HG03064 (cell line): Measurements from ENCODE around the gene NTRK2.

Experiments used
- ATAC-seq: cut with Tn5 transposase; IDR thresholded peaks from one replicate; pipeline ENCODE4 v1.9.1; 2021; ENCODE audit warnings: low read depth; ENCODE audit not compliant: unreplicated experiment

The NTRK2 gene

GRCh38 chr9:84845956-84846900 is 176.7 kb downstream of the NTRK2 start:
- no peak for ATAC-seq

GRCh38 chr9:84846906-84847305 is 177.4 kb downstream of the NTRK2 start:
- ATAC-seq = no peak

GRCh38 chr9:84849049-84849448 is 179.5 kb downstream of the NTRK2 start:
- ATAC-seq = no peak

GRCh38 chr9:84850830-84851392 is 181.4 kb downstream of the NTRK2 start:
- ATAC-seq = no peak

- no peak for ATAC-seq
These were observed 182.5 kb downstream of the NTRK2 start for GRCh38 chr9:84851935-84852585.

GRCh38 chr9:84852617-84853301 is 183.2 kb downstream of the NTRK2 start:
- no peak for ATAC-seq

- ATAC-seq = no peak
These were observed 186.7 kb downstream of the NTRK2 start for GRCh38 chr9:84856181-84856632.

GRCh38 chr9:84857211-84857610 is 187.7 kb downstream of the NTRK2 start:
- ATAC-seq = no peak

GRCh38 chr9:84858364-84858763 is 188.8 kb downstream of the NTRK2 start:
- no peak for ATAC-seq

- no peak for ATAC-seq
These were observed 191.0 kb downstream of the NTRK2 start for GRCh38 chr9:84860249-84861115.

GRCh38 chr9:84861455-84861854 is 191.9 kb downstream of the NTRK2 start:
- ATAC-seq = no peak

GRCh38 chr9:84862308-84862707 is 192.8 kb downstream of the NTRK2 start:
- no peak for ATAC-seq

- ATAC-seq = no peak
These were observed 193.3 kb downstream of the NTRK2 start for GRCh38 chr9:84862810-84863287.

GRCh38 chr9:84863372-84863771 is 193.8 kb downstream of the NTRK2 start:
- no peak for ATAC-seq

- ATAC-seq = no peak
These were observed 197.1 kb downstream of the NTRK2 start for GRCh38 chr9:84866396-84867175.

GRCh38 chr9:84867186-84867585 is 197.7 kb downstream of the NTRK2 start:
- no peak for ATAC-seq

GRCh38 chr9:84869091-84869490 is 199.6 kb downstream of the NTRK2 start:
- ATAC-seq = no peak

GRCh38 chr9:84871983-84872382 is 202.5 kb downstream of the NTRK2 start:
- ATAC-seq = no peak

GRCh38 chr9:84874022-84874421 is 204.5 kb downstream of the NTRK2 start:
- no peak for ATAC-seq
